NCI-H2081 treated with DMSO at 0.1 percent for 48 hours (cell line): Measurements from ENCODE around the gene SLC12A7.
"Not testable (repeated sequence)": the region's sequence is repeated elsewhere in the genome, so short reads cannot be mapped to it uniquely, and the experiment has no call there.

Source experiments
- DNase-seq: peaks from one replicate; lab custom pipeline; 2025; lab: John Stamatoyannopoulos, UW

The SLC12A7 gene

DNA sequence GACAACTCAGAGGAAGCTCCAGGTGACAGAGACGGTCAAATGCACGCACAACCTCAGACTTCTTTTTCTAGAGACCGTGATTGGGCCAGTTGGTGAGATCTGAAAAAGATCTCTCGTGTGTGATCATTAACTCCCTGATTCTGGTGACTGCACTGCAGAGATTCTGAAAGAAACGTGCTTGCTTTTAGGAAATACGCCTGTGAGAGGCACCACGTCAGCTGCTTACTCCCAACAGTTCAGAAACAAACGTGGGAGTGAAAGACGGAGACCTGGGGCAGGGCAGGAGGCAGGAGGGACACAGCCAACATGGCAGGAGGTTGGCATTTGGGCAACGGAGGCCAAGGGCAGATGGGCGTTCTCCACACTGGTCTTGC, 15.9 kb downstream of the SLC12A7 start:
- no peak for DNase-seq

DNA sequence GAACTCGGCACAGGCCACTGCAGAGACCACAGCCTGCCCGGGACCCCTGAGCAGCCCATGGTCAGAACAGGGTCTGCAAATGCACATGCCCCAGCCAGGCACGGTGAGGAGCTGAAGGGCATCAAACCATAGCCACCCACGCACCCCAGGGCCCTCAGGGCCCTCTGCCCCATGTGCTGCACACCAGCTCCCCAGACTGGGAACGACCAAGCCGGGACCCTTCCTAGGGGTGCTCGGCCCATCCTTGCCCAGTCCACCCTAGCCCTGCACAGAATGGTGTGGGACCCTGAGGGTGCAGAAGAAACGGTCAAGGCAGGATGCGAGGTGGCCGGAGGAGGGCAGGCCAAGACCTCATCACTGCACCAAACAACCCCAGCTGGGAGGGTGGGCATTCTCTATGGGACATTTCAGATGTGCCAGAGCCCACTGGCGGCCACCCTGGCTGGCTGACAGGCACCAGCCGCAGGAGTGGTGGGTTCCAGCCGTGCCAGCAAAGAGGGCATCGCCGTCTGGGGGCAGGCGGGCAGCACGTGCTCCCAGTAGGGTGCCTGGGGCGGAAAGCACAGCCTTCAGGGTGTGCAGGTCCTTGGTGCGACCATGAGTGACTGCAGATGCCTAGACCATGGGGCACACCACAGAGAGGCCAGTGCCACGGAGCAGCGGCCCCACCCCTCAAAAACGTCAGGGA, 16.4 kb downstream of the SLC12A7 start:
- no peak for DNase-seq

DNA sequence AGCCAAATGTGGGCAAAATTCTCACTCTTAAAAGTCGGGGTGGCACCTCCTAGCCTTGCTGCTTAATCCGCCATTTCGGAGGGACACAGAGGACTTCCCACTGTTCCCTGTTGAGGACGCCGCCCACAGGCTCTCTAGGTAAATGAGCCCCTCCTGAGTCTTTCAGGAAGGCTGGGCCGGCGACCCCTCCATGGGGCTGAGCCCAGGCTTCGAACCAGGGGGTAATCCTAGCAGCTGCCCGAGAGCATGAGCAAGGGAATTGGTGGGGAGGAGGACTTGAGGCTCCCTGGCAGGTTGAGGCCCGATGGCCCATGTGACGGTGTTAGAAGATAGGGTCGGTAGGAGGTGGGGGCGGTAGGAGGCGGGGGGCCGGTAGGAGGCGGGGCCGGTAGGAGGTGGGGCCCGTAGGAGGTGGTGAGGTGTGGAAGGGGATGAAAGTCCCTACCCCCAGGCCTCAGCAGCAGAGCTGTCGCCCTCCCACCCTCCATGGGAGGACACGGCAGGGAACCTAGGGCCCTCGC, 17.1 kb downstream of the SLC12A7 start:
- DNase-seq = no peak

DNA sequence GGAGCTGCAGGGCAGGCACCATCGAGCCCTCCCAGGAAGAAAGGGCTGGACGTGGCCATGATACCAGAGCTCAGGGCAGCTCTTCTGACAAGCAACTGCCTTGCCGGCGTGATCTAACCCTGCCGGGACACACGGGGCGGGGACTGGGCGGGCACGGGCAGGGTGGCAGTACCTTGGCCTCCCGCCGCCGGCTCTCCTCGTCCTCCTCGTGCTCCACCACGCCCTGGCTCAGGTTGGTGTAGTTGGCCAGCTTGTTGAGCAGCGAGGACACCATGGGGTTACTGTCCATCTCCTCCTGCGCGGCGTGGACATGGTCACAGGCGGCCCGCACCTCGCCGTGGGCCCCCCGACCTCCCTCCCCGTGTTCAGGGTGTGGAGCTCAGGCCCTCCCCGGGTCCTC, 18.5 kb downstream of the SLC12A7 start:
- no peak for DNase-seq

DNA sequence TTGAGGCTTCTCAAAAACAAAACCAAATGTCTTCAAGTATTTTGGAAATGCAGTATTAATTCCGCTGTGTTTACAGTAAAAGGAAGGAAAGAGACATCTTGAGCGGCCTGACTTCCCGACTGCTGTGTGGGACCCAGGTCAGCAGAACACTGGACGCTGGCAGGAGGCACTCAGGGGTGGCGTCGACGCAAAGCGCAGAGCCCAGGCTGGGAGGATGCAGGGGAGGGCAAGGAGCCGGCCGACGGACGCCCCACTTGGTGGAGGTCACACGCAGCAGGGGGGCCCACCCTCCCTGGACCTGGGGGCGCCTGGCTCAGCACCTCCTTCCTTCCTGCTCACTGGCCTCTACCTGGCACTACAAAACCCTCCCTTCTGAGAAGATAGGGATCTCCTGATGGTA, 19.7 kb downstream of the SLC12A7 start:
- no peak for DNase-seq

DNA sequence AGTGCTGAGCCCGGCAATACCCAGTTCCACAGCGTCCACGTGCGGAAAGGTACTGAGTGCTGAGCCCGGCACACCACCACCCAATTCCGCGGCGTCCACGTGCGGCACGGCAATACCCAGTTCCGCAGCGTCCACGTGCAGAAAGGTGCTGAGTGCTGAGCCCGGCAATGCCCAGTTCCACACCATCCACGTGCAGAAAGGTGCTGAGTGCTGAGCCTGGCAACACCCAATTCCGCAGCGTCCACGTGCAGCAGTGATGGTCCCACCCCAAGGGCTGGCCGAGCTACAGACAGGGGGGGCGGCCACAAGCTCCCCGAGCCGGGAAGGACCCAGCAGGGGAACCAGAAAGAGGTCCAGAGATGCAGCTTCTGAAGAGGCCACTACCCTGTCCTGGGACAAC, 20.2 kb downstream of the SLC12A7 start:
- DNase-seq = no peak

DNA sequence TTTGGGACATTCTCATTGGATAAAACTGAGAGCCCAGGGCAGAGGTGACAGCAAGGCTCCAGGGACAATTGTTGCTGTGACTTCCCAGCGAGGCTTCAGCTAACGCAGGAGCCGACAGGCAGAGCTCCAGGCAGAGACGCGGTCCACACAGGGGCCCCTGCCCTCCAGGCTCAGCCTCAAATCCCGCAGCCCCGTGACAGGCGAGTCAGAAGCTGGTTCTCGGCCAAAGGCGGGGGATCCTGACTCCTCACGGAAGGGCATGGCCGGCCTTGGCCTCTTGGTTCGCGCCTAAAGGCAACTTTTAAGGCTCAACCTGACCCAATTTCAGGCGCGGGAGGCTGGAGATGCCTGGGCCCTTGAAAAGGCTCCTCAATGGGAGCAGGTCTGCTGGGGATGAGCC, 21.3 kb downstream of the SLC12A7 start:
- DNase-seq = no peak

DNA sequence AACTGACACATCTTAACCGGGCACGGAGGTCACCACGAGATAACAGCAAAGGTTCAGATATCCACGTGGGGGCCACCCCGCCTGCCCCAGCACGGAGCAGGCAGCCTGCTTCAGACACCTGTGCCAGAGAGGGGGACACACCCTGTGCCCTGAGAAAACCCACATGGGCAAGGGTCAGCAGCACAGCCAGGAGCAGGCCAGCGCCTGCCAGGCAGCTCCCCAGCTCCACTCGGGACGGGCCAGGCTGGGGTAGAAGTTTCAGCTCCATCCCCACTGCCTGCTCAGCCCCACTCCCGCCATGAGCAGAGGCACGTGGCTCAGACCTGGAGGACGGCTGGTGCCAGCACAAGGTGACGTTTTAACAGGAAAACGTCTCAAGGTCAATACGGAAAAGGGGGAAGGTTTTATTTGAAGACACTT, 22.2 kb downstream of the SLC12A7 start:
- DNase-seq = no peak

DNA sequence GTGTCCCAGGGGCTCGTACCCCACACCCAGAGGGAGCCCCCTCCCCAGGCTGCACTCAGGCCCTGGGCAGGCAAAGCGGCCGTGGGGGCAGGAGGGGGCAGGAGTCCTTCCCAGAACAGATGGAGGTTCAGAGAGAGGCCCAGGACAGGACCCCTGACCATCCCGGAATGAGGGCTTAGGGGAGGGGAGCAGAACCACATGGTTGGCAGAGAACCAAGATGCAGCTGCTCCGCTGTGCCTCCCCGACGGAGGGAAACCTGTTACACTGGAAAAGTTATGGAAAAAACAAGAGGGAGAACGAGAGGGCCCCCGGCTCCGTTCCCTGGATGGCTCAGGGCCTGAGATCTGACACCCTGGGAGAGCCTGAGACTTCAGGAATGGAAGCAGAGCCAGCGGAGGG, 22.7 kb downstream of the SLC12A7 start:
- no peak for DNase-seq

DNA sequence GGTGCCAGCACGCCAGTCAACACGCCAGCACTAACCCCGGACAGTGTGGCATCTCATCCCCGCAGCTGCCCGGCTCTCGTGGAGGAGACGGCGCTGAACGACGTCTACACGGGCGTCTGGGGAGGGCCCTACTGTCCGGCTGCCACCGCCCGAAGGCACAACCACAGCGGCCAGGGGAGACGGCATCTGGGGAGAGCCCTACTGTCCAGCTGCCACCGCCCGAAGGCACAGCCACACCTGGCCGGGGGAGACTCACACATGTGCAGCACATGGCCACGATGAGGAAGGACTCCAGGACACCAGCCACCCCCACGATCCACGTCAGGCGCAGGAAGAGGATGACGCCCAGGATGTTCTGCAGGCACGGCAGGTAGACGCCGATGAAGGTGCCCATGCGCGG, 23.1 kb downstream of the SLC12A7 start:
- DNase-seq = no peak

DNA sequence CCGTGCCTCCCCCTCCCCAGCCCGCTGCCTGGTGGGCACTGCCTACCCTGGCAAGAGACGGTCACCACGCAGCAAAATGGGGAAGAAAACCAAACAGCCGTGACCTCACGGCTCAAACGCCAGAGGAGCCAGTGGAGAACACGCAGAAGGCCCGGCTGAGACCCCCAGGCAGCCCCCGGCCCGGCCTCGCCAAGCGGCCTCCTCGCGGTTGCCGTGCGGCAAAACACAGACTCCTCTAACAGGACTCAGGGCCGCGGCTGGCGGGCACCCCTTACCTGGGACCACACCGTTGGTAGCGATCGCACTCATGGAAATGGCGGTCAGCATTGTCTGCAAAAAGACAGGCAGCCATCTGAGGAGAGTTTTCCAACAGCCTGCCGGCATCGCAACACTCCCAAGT, 23.8 kb downstream of the SLC12A7 start:
- no peak for DNase-seq

DNA sequence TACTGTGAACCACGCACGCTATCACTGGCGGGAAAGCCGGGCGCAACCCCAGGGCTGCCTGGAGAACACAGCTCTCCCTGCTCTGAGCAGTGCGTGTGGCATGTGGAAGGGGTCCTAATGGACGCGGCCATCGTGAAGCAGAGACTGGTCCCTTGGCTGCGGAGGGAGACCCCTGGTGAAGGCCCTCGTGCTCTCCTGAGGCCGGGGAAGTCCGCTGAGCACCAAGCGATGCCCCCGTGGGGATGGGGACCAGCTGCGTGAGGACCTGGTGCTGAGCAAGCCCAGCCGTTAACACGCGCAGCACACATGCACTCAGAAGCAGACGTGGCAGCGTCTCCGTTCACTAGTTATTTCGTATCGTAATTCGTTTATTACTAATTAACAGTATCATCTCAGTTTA, 24.4 kb downstream of the SLC12A7 start:
- DNase-seq = no peak

DNA sequence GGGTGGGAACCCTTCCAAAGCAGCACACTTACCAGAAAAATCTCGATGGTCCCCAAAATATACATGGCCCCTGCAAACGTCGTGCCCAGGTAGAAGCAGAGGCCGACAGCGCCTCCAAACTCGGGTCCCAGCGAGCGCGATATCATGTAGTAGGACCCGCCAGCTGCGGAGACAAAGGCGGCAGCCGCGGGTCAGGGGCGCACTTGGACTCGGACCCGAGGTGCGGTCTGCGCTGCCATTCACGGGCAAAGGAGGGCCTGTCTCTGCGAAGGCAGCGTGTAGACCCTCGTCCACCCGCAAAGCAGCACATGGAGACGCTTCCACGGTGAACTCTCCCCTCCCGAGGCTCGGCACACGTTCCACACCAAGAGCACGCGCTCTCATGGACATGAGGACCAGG, 25.0 kb downstream of the SLC12A7 start:
- DNase-seq = no peak

DNA sequence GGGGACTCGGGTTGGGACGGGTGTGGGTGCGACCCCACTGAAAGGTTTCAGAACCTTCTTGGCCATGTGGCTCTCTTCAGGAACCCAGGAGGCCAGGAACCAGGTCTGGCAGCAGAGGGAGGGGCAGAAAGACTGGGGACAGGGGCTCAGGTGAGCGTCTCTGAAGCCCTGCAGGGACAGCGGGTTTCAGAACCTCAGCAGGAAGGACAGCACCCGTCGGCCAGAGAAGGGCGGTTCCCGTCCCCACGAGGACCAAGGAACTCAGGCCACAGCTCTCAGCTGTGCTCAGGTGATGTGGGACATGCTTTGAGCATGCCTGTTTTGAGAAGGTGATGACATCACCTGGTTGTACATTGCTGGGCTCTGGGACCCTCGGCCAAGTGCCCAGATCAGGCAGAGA, 25.7 kb downstream of the SLC12A7 start:
- DNase-seq = no peak

DNA sequence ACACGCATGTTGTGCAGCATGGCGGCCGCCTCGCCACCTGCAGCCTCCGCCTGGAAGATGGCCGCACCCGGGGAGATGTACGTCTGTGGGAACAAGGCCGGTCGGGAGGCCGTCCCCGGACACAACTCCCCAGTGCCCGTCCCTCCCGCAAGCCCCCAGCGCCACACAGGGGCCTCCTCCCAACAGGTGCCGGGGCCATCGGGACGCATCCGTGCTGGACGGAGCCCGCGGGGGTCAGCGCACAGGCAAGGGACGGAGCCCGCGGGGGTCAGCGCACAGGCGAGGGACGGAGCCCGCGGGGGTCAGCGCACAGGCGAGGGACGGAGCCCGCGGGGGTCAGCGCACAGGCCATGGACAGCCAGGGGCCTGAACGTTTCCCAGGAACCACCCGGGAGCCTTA, 26.5 kb downstream of the SLC12A7 start:
- DNase-seq = no peak

DNA sequence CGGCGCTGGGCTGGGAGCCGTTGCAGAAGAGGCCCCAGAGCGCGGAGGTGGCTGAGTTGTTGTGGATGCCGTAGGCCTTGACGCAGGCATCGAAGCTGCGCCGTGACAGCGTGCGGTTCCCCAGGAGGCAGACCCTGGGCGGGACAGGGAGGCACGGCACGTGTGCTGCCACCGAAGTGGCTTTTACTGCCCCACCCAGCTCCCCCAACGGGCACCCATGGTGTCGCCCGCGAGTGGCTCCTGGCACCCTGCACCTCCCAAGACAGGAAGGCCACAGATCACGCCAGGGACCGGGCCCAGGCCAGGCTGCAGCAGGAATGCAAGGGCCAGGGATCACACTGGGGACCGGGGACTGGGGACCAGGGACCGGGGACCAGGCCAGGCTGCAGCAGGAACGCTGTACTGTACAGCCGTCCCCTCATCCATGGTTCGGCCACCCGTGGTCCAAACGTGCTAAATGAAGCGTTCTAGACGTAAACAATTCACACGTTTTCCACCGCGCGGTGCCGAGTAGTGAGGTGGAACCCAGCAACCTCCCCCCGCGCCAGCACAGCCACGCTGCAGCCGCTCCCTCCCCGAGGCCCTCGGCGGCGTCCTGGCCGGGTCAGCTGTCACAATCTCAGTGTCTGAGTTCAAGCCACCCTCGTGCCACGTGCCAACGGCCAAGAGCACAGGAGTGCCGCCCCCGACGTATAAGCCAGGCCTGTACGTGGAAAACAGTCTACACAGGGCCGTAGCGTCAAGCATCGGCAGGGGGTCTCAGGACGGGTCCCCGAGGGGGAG, 27.8 kb downstream of the SLC12A7 start:
- DNase-seq = no peak

DNA sequence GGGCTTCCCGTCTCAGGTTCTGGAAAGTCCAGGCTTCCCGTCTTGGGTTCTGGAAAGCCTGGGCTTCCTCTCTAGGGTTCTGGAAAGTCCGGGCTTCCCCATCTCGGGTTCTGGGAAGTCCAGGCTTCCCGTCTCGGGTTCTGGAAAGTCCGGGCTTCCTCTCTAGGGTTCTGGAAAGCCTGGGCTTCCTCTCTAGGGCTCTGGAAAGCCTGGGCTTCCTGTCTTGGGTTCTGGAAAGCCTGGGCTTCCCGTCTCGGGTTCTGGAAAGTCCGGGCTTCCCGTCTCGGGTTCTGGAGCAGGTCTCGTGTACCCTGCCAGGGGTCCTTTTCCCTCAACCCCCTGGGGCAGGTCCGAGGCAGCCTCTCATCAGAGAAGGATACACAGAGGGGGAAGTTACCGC, 28.8 kb downstream of the SLC12A7 start:
- not testable (repeated sequence) for DNase-seq

DNA sequence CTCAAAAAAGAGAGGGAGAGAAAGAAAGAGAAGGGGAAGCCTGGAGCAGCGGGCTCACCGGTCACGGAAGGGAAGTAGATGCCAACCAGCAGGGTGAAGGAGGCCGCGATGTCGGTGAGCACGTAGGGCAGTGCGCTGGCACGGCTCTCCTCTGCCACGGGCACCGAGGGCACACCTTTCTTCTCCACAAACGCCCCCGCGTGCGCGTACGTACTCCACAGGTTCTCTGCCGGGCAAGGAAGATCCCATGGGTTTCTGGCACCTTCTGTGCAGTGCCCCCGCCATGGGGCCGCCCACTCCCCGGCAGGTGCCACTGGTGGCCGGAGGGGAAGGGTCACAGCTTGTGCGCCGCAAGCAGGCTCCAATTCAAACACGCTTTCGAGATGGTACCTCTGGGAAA, 30.3 kb downstream of the SLC12A7 start:
- no peak for DNase-seq

DNA sequence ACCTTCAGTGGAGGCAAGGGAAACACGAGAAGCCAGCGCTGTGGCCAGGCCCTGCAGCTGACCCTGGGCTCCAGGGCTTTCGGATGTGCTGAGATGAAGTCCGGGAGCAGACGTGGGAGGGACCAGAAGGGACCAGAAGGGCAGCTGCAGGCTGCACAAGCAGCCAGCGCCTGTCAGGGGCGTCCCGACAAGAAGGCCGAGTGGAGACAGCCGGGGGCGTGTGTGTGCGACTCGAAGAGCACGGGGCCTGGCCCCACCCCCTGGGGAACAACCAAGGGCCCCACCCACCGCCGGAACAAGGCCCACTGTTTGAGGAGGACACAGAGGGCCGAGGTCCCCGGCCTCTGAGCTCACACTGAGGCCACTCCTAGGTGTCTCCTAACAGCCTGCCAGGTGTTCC, 31.4 kb downstream of the SLC12A7 start:
- no peak for DNase-seq

DNA sequence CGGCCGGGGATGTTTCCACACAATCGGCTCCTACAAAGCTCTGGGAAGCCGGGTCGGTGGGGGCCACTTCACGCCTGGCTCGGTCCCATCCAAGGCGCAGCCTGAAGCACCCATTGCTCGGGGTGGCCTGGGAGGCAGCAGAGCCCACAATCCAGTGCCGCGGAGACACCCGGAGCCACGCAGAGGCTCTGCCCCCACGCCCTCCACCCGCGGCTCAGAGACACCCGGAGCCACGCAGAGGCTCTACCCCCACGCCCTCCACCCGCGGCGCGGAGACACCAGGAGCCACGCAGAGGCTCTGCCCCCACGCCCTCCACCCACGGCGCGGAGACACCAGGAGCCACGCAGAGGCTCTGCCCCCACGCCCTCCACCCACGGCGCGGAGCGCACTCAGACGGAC, 31.9 kb downstream of the SLC12A7 start:
- no peak for DNase-seq

DNA sequence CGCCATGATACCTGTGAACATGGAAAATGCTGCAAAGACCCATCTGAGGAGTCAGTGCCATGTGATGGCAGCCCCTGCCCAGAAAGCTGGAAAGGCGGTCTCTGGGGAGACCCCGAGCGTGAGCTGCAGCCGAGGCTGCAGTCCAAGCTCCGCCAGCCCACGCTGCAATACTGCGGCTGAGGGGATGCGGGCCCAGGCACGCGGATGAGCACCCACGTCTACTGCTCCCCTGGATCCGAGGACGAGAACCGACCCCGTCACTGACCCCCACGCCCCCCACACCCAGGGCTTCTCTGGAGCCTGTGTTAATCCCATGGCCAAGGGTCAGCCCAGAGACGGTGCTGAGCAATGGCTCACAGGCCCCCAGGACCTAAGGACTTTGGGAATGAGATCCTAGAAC, 32.4 kb downstream of the SLC12A7 start:
- no peak for DNase-seq

DNA sequence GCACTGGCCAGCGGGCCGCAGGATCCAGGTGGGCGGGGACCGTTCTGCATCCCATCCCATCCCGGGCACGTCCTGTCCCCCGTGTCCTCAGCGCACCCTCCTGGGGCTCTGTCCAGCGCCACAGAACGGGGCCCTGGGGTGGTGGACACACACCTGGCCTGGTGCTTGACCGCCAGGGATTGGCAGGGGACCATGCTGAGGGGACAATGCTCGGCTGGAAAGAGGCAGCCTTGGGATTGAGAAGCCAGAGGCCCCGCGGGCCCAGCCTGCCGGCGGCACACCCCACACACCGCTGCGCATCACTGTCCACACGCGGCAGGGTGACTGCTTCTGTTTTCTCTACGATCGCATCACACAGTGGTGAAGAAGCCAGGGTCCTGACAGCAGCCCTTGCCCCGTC, 33.0 kb downstream of the SLC12A7 start:
- no peak for DNase-seq

DNA sequence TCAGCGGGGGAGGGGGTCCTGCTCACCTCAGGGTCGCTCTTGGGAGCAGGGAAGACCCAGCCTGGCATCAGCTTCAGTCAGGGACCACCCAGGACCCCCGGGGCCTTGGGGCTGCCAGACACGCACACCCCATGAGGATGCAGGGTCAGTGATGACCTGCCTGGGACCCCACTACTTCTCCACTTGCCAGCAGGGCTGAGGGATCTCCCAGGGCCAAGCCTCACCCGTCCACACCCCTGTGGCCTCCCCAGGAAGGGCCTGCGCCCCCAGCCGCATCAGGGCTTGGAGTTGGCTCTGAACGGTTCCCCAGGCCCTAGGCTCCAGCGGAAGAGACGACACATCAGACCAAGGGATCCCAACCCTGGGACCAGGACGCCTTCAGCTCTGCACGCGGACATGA, 33.7 kb downstream of the SLC12A7 start:
- DNase-seq = no peak
